HEK293 (cell line): Measurements from ENCODE around the gene MAL.

Source experiments
- CTCF ChIP-seq: fragments of 450-650 bp; formaldehyde crosslinking; IDR thresholded peaks from 2 replicates; pipeline ENCODE4 v1.5.1; 2016; ENCODE audit warnings: missing biosample characterization, missing genetic modification characterization
- HOXA7 ChIP-seq: sonication (generic); formaldehyde crosslinking; IDR thresholded peaks from 2 replicates; pipeline ENCODE4 v1.8.1; 2022; ENCODE audit warnings: missing genetic modification reagents, borderline replicate concordance
- TCF7L2 ChIP-seq: IDR thresholded peaks from 2 replicates; pipeline ENCODE4 v1.6.1; 2011; ENCODE audit warnings: low read depth, mild to moderate bottlenecking, inconsistent platforms, low read length, moderate library complexity, borderline replicate concordance
- ZNF138 ChIP-seq: fragments of 450-650 bp; formaldehyde crosslinking; IDR thresholded peaks from 2 replicates; pipeline ENCODE4 v1.5.1; 2016; ENCODE audit warnings: missing biosample characterization, missing genetic modification characterization, borderline replicate concordance
- ZNF24 ChIP-seq: fragments of 450-650 bp; formaldehyde crosslinking; IDR thresholded peaks from 2 replicates; pipeline ENCODE4 v1.5.1; 2016; ENCODE audit warnings: missing biosample characterization, missing genetic modification characterization
- ZNF26 ChIP-seq: fragments of 450-650 bp; formaldehyde crosslinking; IDR thresholded peaks from 2 replicates; pipeline ENCODE4 v1.5.1; 2016; ENCODE audit warnings: missing biosample characterization, missing genetic modification characterization
- ZNF548 ChIP-seq: fragments of 450-650 bp; formaldehyde crosslinking; IDR thresholded peaks from 2 replicates; pipeline ENCODE4 v1.5.1; 2016; ENCODE audit warnings: missing biosample characterization, missing genetic modification characterization

GRCh38 chr2:94977826-94978225, 47.7 kb upstream of the MAL start:
- TF ChIP-seq CTCF (no peak), ZNF24 (tag by site-specific recombination) (no peak), TCF7L2 (no peak), HOXA7 (CRISPR knock-in tag) (no peak), ZNF548 (tag by site-specific recombination) (no peak), ZNF138 (tag by site-specific recombination) (no peak), ZNF26 (tag by site-specific recombination) (no peak)
